ENCODE results near the gene ATOH7.
"Not testable (repeated sequence)": the region's sequence is repeated elsewhere in the genome, so short reads cannot be mapped to it uniquely, and the experiment has no call there.

ATOH7 gene

DNA sequence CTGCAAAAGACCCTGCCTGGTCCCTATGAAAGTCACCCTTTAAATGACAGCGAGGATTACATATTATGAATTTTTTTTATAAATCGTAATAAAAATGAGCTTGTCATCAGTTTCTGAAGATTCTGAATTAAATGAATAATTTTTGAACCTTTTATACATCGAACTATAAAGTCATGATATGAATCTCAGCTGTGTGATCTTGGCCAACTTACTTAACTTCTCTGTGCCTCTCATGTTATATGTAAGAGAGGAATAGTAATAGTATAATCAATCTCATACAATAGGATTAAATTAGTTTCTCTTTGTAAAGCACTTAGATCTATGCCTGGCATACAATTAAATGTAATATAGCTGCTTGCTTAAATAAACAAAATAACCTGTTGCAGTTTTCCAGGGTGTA, 5.3 kb upstream of the ATOH7 start:
- DNase-seq (ENCODE audit: low read depth) = no peak

DNA sequence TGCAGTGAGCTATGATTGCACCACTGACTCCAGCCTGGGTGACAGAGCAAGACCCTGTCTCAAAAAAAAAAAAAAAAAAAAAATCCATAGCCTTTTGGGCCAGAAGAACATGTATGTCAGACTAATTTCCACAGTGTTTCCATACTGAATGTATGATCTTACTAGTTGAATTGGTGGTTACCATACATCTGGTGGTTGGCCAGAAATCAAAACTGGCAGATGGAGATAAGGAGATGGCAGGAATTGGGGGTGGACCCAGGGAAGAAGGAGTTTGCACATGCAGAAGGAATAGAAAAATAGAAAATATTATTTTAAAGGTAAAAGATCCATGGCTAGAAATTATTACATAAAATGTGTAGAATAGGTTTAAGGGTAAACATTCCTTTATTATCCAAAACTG, 3.7 kb upstream of the ATOH7 start:
- DNase-seq (ENCODE audit: low read depth) = no peak

DNA sequence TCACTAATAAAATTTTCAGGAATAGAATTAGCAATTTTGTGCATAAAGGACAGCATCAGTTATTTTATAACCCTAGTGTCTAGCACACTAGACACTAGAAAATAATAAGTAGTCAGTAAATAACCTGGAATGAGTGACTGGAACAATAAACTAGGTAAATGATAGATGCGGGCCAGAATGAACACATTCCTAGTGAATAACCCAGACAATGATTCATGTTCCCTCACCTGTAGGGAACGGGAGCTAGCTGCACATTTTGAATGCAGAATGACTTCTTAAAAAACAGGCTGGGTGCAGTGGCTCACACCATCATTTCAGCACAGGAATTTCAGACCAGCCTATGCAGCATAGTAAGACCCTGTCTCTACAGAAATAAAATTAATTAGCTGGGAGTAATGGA, 3.2 kb upstream of the ATOH7 start:
- DNase-seq (ENCODE audit: low read depth) = no peak

DNA sequence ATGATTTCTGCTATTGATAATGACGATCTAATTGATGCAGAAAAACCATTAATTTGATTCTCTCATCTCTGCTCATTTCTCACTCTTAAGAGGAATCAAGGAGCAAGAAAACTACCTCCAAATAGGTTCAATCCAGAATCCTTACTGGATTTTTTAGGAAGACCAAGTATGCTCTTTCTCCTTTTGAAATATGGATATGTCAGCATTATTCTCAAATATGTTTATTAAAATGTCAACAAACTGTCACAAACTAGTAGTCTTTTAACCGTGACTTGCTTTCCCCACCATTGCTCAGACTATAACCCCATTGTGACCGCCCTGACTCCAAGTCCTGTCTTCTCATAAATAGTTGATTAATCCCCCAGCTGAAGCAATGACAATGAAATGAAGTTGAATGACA, 1.1 kb upstream of the ATOH7 start:
- no peak for DNase-seq (ENCODE audit: low read depth)

DNA sequence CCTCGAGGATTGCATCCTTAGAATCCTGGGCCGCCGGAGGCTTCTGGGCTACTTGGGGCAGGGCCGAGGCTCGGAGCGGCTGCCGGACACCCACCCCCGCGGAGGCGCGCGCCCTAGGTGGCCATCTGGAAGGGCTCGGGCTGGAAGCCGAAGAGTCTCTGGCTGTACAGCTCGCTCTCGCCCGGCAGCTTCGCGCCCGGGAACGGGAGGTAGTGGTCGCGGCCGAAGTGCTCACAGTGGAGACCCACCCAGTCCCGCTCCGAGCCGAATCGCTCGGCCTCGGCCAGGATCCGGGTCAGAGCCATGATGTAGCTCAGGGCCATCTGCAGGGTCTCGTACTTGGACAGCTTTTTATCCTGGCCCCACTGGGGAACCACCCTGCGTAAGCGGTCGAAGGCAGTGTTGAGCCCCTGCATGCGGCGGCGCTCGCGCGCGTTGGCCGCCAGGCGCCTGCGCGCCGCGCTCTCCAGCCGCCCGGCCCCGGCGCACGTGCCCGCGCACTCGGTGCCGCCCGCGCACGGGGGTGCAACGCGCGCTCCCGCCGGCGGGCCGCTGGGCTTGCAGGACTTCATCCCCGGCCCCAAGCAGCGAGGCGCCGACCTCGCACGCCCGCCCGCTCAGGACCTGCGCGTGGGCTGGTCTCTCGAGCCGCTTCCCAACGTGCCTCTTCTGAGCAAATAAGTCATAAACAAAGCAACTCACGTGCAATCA, 652 bp downstream of the ATOH7 start:
- peak; percentile 1 for DNase-seq (ENCODE audit: low read depth)

DNA sequence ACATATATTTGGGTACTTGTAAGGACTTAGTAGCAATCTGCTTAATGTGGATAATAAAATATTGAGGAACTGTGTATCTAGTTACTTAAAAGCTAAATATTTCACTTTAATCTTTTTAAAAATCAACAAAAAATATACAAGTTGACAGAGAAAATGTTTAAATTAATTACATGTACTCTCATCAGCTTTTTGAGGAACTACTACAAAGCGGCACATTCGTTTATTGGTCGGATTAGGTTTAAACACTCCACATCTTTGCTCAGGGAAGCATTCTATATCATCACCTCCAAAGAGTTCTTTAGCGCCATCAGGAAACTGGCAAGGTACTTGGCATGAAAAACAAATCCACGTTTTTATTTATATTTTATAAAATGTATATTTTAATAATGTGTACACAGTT, 1.6 kb downstream of the ATOH7 start:
- no peak for DNase-seq (ENCODE audit: low read depth)

DNA sequence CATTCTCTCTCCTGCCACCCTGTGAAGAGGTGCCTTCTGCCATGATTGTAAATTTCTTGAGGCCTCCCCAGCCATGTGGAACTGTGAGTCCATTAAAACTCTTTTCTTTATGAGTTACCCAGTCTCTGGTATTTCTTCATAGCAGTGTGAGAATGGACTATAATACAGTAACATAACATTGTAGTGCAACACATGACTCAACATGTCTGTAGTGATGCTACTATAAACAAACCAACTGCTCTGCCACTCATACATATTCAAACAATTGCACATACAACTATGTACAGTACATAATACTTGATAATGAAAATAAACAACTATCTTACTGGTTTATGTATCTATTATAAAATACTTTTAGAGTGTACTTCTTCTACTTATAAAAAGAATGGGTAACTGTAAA, 7.1 kb downstream of the ATOH7 start:
- no peak for DNase-seq (ENCODE audit: low read depth)

DNA sequence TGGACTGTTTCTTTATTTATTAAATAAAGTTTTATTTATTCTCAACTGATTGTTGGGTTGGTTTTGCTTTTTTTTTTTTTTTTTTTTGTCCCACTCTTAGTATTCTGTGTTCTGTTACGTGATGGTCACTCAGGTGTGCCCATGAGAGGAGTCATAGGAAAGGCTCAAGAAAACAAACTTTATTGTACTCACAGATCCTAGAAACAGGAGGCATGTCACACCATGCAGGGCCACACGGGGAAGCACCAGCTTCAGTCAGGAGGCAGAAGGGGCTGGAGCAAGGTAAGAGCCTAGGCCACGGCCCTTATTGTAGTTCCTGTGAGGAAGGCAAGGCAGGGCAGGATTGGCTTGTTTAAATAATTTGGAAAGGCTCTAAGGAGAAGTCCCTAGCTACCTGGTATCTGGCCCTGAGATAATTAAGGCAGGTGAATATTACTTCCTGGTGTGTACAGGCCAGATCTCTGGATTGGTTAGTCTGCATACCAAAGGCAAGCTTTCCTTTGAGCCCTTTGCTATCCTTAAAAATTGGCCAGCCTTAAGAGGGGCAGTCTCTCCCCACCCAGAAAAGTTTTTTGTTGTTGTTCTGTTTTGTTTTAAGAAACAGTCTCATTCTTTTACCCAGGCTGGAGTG, 8.3 kb downstream of the ATOH7 start:
- no peak for DNase-seq (ENCODE audit: low read depth)

DNA sequence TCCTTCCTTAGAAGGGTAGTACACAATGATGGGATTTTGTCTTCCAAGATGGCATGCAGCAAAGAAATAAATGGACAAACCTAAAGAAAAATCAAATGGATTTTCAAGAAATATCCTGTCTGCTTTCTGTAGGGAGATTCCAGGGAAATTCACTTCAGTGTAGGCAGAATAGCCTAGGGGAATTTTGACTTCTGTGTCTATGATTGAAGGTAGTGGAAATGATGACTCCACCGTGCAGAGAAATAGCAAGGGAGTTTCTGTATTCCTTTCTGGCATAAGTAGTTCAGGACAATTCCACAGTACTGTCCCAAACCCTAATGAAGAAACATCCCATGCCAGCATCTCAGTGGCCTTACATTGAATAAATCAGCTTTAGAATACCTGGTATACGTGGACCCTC, 9.5 kb downstream of the ATOH7 start:
- no peak for DNase-seq (ENCODE audit: low read depth)

DNA sequence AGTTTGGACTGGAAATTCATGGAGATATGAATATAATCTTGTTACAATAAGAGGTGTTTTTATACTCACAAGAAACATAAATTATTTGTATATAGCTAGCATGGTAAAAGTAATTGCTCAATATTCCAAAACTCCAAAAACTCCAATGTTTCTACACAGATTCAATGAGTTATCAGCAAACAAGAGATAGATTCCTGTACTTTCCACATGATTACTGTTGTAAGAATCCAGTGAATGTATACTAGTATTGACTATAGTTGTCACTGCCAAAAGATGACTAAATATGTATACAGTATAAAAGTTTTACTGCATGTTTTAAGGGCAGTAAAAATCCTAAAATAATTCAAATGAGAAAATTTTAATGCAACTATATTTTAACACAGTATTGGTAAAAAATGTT, 10.7 kb downstream of the ATOH7 start:
- no peak for DNase-seq (ENCODE audit: low read depth)

DNA sequence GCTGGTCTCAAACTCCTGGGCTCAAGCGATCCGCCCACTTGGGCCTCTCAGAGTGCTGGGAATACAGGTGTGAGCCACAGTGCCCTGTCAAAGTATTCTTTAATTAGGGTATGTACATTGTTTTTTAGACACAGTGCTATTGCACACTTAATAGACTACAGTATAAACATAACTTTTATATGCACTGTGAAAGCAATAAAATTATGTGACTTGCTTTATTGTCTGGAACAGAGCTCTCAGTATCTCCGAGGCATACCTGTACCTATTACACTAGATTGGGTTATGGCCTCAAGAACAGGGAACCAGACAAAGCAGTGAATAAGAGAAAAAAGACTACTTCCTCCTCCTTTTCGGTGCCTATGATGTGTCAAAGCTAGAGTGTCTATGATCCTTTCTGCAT, 13.1 kb downstream of the ATOH7 start:
- DNase-seq (ENCODE audit: low read depth) = no peak

DNA sequence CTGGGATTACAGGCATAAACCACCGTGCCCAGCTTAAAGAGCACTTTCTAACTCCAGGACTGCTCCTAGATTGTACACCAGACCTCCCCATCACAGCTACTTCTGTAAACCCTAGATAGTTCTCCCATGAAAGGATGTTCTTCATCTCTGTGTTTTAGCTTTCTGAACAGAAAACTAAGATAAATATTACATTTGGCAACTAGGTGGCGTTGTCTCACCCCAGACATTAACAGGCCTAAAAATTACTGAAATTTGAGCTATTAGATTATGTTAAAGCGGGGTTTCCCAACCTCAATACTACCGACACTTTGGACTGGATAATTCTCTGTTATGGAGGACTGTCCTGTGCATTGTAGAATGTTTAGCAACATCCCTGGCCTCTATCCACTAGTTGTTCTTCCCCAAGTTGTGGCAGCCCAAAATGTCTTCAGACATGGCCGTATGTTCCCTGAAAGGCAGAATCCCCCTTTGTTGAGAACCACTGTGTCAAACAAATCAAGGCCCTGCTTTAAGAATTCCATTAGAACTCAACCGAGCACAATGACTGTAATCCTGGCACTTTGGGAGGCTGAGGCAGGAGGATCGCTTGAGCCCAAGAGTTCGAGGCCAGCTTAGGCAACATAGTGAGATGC, 19.1 kb downstream of the ATOH7 start:
- DNase-seq (ENCODE audit: low read depth) = no peak

DNA sequence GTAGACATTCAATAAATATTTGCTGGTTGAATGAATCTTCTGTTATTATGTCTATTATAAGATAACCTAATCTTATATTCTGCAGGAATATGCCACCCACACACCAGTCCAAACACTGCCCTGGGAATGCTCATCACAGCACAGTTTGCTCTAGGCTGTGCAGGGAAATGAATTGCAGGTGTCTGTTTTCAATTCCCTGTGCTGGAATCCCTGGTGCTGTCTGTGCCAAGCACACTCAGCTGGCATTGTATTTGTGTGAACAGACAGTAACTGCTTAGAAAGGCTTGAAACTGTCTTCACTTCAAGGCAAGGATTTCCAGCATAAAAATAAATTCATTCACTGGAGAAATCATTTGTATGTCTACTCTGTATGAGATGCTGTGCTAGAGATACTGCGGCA, 20.2 kb downstream of the ATOH7 start:
- no peak for DNase-seq (ENCODE audit: low read depth)

DNA sequence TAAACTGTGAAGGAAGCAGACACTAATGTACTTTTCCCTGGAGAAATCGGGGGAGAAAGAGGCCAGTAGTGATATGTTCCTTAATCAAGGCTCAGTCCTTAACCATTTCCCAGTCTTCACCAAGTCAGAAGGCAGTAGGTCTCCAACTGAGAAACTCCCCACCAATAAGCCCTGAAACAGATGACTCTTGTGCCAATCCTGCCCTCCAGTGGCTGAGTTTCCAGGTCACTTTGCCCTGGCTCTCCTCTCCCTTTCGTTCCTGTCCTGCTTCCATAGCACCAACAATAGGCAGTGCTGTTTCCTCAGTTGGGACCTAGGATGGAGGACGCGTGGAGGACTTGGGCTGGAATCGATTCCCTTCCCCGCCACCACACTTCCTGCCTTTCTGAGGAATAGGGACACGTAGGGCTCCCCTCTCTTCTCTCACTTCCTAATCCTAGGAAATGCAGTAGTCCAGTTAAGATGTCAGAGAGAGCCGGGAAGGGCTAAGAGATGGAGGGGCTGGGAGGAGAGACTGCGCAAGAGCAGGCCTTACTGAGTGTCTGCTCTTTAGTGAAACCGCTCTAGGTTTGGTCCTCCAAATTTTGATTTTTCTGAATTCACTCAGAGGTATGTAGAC, 23.4 kb downstream of the ATOH7 start:
- DNase-seq (ENCODE audit: low read depth) = no peak

DNA sequence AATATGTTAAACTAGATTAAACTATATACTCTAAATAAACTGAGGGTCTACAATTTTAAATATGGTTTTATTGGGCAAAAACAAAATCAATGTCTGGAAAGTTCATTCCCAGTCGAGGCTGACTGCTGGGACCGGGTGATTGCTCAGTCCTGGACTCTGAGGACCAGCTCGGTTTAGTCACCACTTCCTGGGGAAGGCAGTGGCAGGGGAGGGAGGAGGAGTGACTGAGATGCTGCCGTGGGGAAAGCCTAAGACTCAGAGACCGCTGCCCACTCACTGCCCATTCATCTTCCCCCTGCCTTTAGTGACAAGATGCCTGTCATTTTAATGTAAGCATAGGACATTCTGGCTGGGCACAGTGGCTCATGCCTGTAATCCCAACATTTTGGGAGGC, 29.0 kb downstream of the ATOH7 start:
- DNase-seq (ENCODE audit: low read depth) = no peak

DNA sequence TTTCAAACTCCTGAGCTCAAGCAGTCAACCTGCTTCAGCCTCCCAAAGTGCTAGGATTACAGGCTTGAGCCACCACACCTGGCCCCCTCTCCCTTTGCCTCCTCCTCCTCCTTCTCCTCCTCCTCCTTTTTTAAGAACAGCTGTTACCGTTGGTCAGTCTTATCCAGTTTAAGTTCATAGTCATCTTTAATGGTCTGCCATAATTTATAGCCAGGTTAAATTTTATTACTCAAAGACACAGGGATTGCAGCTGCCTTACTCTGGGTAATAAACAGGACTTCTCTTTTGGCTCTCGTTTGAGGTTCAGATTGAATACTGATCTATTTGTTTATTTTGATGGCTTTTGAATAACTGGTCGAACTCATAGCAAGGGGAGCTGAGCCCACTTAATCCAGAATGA, 35.2 kb downstream of the ATOH7 start:
- DNase-seq (ENCODE audit: low read depth) = no peak

DNA sequence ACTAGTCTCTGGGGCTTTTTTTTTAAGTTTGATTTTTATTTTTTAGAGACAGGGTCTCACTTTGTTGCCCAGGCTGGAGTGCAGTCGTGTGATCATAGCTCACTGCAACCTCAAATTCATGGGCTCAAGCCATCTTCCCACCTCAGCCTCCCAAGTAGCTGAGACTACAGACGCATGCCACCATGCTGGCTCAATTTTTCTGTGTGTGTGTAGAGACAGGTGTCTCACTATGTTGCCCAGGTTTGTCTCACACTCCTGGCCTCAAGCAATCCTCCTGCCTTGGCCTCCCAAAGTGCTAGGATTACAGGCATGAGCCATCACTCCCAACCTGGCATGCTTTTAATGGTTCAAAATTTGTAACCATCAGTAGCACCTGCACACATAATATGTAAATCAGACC, 36.1 kb downstream of the ATOH7 start:
- not testable (repeated sequence) for DNase-seq (ENCODE audit: low read depth)

DNA sequence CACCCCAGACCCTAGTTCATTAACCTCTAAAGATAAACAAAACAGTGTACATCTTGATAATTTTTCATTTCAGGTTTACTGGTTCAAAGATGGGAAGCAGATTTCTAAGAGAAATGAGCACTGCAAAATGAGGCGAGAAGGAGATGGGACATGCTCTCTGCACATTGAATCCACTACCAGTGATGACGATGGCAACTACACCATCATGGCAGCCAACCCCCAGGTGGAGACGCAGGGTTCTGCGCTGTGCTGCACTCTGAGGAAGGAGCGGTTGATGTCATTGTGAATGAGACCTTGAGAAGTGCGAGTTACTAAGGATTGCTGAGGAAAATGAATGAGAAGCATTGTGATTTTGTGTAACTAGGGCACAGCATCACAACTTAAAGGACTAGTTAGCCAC, 37.6 kb downstream of the ATOH7 start:
- DNase-seq (ENCODE audit: low read depth) = no peak

DNA sequence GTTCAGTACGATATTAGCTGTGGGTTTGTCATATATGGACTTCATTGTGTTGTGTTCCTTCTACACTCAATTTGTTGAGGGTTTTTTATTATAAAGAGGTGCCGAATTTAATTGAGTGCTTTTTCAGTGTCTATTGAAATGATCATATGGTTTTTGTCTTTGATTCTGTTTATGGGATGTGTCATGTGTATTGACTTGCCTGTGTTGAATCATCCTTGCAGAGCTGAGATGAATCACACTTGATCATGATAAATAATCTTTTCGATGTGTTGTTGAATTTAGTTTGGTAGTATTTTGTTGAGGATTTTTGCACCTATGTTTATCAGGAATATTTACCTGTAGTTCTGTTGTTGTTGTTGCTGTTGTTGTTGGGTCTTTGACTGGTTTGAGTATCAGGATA, 39.8 kb downstream of the ATOH7 start:
- DNase-seq (ENCODE audit: low read depth) = no peak

DNA sequence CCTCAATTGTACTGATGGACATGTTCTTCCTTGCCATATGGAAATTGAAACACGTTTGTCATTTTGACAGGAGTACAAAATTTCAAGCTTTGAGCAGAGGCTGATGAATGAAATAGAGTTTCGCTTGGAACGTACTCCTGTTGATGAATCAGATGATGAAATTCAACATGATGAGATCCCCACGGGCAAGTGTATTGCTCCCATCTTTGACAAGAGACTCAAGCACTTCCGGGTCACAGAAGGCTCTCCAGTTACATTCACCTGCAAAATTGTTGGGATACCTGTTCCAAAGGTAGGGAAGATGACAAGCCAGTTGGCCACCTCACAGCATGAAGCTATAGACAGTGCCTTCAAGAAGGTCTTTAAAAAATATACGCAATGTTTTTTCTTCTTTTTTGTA, 43.1 kb downstream of the ATOH7 start:
- no peak for DNase-seq (ENCODE audit: low read depth)

DNA sequence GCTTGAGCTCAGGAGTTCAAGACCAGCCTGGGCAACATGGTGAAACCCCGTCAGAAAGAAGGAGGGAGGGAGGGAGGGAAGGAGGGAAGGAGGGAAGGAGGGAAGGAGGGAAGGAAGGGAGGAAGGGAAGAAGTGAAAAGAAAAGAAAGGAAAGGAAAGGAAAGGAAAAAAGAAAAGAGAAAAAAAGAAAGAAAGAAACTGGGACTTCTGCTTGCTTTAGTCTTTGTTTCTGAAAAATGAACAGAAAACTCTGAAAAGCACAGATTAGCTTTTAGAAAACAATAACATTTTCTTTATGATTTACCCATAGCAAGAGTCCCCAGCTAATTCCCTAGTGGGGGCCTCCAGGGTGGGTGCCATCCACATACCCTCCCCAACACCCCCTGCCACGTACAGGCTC, 46.8 kb downstream of the ATOH7 start:
- DNase-seq (ENCODE audit: low read depth) = no peak

DNA sequence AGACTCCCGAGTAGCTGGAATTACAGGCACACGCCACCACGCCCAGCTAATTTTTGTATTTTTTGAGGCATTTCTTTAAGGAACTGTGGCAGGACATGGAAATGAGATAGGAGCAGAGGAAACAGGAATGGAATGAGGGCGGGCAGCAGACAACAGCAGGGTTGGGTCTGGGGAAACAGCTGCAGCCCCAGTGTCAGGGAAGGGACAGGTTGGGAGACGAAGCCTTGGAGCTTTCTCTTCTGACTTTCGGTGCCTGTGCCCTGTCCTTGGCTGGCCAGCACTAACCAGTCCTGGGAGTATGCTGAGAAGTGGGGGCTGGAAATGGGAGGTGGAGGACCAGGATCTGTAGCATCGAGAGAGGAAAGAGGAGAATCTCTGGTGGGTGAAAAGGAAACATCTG, 47.4 kb downstream of the ATOH7 start:
- no peak for DNase-seq (ENCODE audit: low read depth)

All from stimulated activated CD4-positive, alpha-beta T cell treated with anti-CD3 and anti-CD28 coated beads, Interleukin-2, amount 100 ng/mL, for 4 hours (primary cell).